ENCODE data around the gene SKAP1. TPM values are rescaled to one million over a fixed set of nuclear protein-coding genes. Genes with fewer than 3 reads are reported as not detected.

SKAP1 gene
- total and polyA plus RNA-seq, 7 donors: 0.09 to 1.0 (median 0.42) TPM; not detected in 2

DNA sequence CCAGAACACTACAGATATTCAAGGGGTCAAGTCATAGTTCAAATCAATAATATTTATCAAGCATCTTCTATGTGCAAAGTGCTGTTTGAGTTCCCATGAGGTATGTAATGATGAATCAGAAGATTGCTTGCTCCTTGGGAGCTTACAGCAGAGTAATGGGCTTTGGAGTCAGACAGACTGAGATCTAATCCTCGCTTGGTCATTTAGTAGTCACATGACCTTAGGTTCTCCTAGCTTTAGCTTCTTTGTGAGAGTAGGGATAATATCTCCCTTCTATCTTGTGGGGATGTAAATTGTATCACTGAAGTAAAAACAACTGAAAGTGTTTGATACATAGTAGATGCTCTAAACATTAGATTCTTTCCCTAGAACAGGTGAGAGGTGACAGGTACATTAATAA is 292.4 kb downstream of the SKAP1 start:
- no peak overlapping the region for H3K4me3 ChIP-seq
- no peaks in the 10 kb centered on the region for H3K9me3 ChIP-seq
- DNase-seq (no peak), ATAC-seq (no peak)
- TF ChIP-seq, protein P1, sequence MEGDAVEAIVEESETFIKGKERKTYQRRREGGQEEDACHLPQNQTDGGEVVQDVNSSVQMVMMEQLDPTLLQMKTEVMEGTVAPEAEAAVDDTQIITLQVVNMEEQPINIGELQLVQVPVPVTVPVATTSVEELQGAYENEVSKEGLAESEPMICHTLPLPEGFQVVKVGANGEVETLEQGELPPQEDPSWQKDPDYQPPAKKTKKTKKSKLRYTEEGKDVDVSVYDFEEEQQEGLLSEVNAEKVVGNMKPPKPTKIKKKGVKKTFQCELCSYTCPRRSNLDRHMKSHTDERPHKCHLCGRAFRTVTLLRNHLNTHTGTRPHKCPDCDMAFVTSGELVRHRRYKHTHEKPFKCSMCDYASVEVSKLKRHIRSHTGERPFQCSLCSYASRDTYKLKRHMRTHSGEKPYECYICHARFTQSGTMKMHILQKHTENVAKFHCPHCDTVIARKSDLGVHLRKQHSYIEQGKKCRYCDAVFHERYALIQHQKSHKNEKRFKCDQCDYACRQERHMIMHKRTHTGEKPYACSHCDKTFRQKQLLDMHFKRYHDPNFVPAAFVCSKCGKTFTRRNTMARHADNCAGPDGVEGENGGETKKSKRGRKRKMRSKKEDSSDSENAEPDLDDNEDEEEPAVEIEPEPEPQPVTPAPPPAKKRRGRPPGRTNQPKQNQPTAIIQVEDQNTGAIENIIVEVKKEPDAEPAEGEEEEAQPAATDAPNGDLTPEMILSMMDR (IDR thresholded peaks at IDR 0.05): no peak
- intact Hi-C loops (cut with DNase I): loop anchor here (10.0 kb wide), 2 partner anchors 53 to 293 kb away; partner anchors contain the start of gene SCRN2 (in 1 of the 2)
- peaks cover 0 to 4% (median 0%) of the 10 kb centered on the region in 3 donors for H3K27me3 ChIP-seq (ENCODE audit: insufficient read depth in 3 of 3, low read length in 2 of 3)
- WGBS, 3 donors: 66 to 69% (median 67%) methylated on average over 1 of the region's 1 CpG
- H3K27ac ChIP-seq: no peak overlapping the region
- H3K36me3 ChIP-seq (ENCODE audit: insufficient read depth in 1 of 2, low read depth in 1 of 2): no peaks in the 10 kb centered on the region
- H3K4me1 ChIP-seq: no peaks in the 10 kb centered on the region

DNA sequence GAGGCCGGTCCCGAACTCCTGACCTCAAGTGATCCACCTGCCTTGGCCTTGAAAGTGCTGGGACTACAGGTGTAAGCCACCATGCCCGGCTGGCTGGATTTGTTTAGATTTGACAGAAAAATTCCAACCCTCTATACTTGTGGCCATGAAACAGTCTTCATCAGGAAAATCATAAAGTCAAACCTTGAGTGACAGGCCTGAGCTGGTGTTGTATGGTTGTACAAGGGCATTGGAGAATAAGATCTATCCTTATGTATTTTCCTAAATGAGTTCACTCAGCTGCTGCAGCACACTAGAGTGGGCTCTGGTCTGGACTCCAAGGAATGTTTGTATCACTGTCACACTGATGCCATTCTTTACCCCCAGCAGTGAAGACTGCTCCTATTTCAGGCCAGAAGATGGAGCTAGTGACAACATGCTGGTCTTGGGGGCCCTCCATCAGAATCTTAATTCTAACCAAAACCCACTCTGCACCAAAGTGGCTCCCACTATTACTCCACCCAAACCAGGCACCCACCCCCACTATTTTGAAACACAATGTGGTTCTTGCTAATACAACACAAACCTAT is 295.0 kb downstream of the SKAP1 start:
- WGBS, 3 donors: 85 to 90% (median 89%) methylated on average over 3 of the region's 3 CpGs
- no peak for ATAC-seq
- Histone ChIP-seq H3K36me3 (ENCODE audit: insufficient read depth in 1 of 2, low read depth in 1 of 2) (no peaks in the 10 kb centered on the region), H3K4me3 (no peak overlapping the region), H3K9me3 (no peaks in the 10 kb centered on the region), H3K4me1 (no peaks in the 10 kb centered on the region), H3K27ac (no peak overlapping the region), H3K27me3 (ENCODE audit: insufficient read depth in 3 of 3, low read length in 2 of 3) (no peaks in the 10 kb centered on the region)
- DNase-seq: no peak
- TF ChIP-seq, protein P1 (IDR thresholded peaks at IDR 0.05): no peak
- intact Hi-C loops (cut with DNase I): loop anchor here (5.0 to 10.0 kb wide), 3 partner anchors 50 to 290 kb away; partner anchors contain the start of gene SCRN2 (in 1 of the 2)

DNA sequence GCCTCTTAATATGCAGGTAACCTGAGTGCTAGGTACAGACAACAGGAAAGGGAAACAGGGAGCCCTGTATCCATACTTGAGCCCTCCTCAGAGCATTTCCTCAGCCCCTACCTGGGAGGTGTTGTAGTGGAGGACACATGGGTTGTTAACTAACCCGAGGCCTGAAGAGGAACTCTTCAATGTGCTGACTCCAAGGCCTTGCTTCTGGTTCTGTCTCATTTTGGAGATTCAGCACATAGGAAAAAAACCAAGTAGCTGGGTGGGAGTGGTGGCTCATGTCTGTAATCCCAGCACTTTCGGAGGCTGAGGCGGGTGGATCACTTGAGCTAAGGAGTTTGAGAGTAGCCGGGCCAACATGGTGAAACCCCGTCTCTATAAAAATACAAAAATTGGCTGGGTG is 297.6 kb downstream of the SKAP1 start:
- no peaks in the 10 kb centered on the region for H3K27me3 ChIP-seq (ENCODE audit: insufficient read depth in 3 of 3, low read length in 2 of 3)
- no peaks in the 10 kb centered on the region for H3K36me3 ChIP-seq (ENCODE audit: insufficient read depth in 1 of 2, low read depth in 1 of 2)
- no peak for DNase-seq
- no peaks in the 10 kb centered on the region for H3K4me1 ChIP-seq
- H3K27ac ChIP-seq: no peak overlapping the region
- no peak overlapping the region for H3K4me3 ChIP-seq
- ATAC-seq: no peak
- intact Hi-C loops (cut with DNase I): loop anchor here (1.0 to 10.0 kb wide), 4 partner anchors 48 to 288 kb away; partner anchors contain the start of gene SCRN2 (in 1 of the 2)
- TF ChIP-seq, protein P1 (IDR thresholded peaks at IDR 0.05): no peak
- H3K9me3 ChIP-seq: no peaks in the 10 kb centered on the region
- WGBS, 3 donors: 63 to 84% (median 75%) methylated on average over 5 of the region's 5 CpGs

DNA sequence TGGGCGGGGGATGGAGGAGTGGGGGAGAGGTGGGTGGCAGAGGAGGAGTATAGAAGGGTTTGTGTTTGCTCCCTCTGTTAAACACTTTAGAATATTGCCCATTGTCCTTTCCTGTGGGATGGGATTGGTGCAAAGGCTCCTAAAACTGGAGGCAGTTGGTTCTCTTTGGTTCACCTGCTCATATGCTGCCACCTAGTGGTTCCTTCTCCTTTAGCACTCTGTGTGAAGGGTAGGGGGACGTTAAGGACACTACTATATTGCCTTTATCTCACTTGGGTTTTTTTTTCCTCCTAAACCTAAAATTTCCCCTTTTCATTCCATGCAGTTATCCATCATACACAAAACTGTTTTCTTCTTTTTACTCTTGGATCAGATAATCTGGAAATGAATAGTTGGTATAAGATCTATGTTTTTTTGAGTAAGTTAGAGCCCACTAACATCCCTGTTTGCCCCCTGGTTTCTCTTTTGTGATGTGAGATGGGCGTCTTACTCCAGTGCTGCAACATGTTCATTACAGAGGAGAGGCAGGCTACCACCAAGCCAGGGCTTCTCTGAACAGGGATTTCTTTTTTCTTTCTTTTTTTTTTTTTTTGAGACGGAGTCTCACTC is 298.7 kb downstream of the SKAP1 start:
- intact Hi-C loops (cut with DNase I): loop anchor here (2.0 to 10.0 kb wide), 5 partner anchors 25 to 287 kb away; partner anchors contain the start of genes SCRN2 (in 1 of the 2) and SNX11 (in 1 of the 2)
- WGBS, 3 donors: 47 to 50% (median 47%) methylated on average over 4 of the region's 4 CpGs
- H3K36me3 ChIP-seq (ENCODE audit: insufficient read depth in 1 of 2, low read depth in 1 of 2): peaks cover 0 to 6% of the 10 kb centered on the region in 2 donors
- H3K9me3 ChIP-seq: no peaks in the 10 kb centered on the region
- no peak overlapping the region for H3K27ac ChIP-seq
- DNase-seq: no peak
- H3K4me3 ChIP-seq: no peak overlapping the region
- H3K4me1 ChIP-seq: no peaks in the 10 kb centered on the region
- TF ChIP-seq, protein P1 (IDR thresholded peaks at IDR 0.05): peak; percentile 90
- ATAC-seq: peak; percentile 70 to 94 (median 86)
- no peaks in the 10 kb centered on the region for H3K27me3 ChIP-seq (ENCODE audit: insufficient read depth in 3 of 3, low read length in 2 of 3)
